C4-2B (cell line): ENCODE measurements around the gene CHID1.

Experiments used
- CTCF ChIP-seq: fragments of 450-650 bp; conservative IDR thresholded peaks from 2 replicates; pipeline ENCODE4 v1.5.1; 2017; ENCODE audit warnings: mild to moderate bottlenecking
- ZFX ChIP-seq: fragments of 450-650 bp; IDR thresholded peaks from 2 replicates; pipeline ENCODE4 v1.6.1; 2017

- TF ChIP-seq CTCF: no peak
- TF ChIP-seq ZFX: no peak
These were observed 27.2 kb upstream of the CHID1 start for GRCh38 chr11:937841-938261.
